GM04504 (cell line): ENCODE results near the gene MAP3K2.

Experiments
- DNase-seq: peaks from one replicate; pipeline ENCODE4 v3.0.0-alpha.2; 2012; ENCODE audit warnings: low read depth

Gene MAP3K2

DNA sequence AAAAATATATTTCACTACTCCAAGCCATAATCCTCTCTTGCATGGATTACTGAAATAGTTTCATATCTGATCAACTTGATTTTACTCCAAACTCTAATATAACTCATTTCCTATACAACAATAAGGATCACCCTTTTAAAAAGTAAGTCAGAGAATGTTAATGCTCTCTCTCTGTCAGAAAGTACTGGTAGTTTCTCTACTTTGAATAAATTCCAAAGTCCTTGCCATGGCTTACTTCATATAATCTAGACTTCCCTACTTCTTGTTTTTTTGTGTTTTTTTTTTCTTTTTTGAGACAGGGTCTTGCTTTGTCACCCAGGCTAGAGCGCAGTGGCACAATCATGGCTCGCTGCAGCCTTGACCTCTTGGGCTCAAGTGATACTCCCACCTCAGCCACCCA, 36.2 kb downstream of the MAP3K2 start:
- no peak for DNase-seq

- no peak for DNase-seq
Observed at GRCh38 chr2:127348426-127349000, 39.3 kb downstream of the MAP3K2 start.

DNA sequence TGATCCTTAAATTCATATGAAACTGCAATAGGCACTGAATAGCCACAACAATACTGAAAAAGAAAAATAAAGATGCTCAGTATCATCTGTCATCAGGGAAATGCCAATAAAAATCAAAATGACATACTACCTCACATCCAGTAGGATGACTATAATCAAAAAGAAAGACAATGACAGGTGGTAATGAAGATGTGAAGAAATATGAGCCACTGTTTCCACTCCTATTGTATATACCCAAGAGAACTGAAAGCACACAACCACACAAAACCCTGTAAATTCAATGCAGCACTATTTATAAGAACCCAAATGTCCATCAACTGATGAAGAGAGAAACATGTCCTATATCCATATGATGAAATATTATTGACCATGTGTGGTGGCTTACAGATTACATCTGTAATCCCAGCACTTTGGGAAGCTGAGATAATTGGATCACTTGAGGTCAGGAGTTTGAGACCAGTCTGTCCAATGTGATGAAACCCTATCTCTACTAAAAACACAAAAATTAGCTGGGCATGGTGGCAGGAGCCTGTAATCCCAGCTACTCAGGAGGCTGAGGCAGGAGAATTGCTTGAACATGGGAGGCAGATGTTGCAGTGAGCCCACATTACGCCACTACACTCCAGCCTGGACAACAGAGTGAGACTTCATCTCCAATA, 39.9 kb downstream of the MAP3K2 start:
- DNase-seq: no peak

GRCh38 chr2:127347015-127347414, 40.8 kb downstream of the MAP3K2 start:
- no peak for DNase-seq

DNA sequence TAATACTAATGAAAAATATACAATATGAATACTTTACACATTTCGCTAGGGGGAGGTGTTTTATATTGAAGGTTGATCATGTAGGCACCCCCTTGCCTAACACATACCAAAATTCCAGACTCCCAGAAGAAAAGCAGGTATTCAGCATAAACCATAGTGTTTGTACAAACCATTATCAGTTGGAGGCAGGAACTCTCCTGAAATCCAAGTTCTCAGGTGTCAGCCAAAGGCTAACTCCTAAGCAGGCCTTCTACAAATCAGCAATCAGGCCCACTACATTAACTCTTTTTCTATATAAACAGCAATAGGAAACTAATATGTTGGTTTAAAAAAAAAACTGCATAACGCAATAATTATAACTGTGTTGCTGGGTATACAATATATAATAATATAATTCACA, 44.5 kb downstream of the MAP3K2 start:
- DNase-seq: no peak

DNA sequence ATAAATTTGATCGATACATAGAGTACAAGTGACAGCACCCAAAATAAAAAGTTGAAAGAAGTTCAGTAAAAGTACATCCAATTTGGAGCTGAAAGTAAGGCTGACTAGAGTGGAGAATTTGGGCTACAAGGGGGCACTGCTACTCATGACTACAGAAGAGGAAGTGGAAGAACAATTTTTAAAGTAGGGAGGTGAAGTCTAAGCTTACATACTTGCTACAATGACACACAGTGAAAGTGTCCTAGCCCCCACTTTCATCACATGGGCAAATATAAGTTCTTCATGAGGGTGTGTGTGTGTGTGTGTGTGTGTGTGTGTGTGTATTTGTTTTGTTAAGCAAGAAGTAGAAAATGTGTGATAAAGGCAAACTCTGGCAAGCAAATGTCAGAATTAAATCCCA, 45.7 kb downstream of the MAP3K2 start:
- DNase-seq: no peak

- no peak for DNase-seq
Observed at GRCh38 chr2:127332335-127332734, 55.4 kb downstream of the MAP3K2 start.

DNA sequence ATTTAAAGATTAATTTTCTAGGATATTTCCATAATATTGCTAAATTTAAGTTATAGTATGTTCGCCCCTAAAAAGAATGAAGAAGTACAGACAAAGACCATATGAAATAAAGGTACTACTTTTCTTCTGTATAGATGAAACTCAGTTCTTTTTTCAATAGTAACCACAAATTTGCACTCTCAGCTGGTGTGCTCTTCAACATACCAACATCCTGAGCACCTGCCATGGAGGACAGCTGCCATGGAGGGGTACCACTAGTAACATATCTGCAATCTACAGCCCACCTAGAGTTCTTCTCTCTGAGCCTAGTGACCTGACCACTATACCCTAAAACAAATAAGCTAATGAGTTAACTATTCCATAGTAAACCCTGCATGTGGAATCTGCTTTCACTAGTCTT, 57.0 kb downstream of the MAP3K2 start:
- no peak for DNase-seq

DNA sequence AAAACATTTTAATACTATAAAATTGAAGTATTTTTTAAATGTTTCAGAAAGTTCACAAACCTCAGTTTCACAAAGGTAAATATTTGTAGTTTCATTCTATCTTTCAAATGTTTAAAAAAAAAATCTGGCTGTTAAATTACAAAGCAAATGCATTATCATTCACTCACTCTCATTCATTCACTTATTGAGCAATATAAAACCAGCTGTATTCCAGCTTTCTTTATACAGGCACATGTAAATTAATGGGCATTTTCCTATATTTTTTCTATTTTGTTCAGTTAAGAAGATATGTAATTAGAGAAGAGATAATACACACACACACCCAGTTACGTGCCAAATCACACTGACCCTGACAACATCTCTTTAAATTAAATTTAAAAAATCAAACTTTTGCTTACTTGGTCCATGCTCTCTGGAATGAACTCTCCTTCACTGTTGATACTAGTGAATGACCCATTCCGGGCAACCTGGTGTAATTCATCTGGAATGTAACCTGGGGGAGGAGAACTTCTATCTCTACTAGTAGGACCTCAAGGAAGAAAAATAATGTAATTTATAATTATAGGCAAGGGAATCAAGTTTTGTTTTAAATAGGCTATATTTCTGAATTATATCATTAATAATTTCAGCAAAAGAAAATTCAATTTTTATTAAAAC, 61.4 kb downstream of the MAP3K2 start:
- no peak for DNase-seq

DNA sequence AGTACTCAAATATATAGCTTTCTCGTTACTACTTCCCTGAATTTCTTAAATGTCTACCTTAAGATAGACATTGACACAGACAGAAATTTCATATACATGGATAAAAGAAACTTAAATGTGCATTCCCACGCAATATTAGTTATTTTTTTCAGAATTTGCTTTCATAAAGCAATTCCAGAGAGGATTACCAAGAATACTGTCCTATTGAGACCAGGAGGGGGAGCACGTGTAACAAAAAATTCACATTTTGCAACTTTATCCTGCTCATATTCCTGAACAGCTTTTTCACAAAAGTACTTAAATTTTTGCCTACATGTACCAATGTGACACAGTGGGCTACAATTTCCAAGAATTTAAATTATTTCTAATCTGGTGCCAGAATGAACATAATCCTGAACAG, 63.1 kb downstream of the MAP3K2 start:
- peak; percentile 18 for DNase-seq

DNA sequence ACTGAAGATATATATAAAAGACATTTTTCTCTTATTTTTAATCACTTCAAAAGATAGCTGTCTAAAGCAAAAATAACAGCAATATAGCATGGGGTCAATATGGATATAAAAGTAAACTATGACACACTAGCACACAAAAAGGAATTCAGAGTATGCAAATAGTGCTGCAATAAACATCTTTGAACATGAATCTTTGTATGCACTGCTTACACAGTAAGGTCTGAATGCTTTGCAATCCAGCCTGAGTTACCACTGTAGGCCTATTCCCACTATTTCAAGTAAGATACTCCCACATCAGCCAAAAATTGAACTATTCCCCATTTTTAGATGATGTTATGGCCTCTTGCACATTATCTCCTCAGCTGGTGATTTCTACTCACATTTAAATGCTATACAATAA, 66.5 kb downstream of the MAP3K2 start:
- DNase-seq: no peak

DNA sequence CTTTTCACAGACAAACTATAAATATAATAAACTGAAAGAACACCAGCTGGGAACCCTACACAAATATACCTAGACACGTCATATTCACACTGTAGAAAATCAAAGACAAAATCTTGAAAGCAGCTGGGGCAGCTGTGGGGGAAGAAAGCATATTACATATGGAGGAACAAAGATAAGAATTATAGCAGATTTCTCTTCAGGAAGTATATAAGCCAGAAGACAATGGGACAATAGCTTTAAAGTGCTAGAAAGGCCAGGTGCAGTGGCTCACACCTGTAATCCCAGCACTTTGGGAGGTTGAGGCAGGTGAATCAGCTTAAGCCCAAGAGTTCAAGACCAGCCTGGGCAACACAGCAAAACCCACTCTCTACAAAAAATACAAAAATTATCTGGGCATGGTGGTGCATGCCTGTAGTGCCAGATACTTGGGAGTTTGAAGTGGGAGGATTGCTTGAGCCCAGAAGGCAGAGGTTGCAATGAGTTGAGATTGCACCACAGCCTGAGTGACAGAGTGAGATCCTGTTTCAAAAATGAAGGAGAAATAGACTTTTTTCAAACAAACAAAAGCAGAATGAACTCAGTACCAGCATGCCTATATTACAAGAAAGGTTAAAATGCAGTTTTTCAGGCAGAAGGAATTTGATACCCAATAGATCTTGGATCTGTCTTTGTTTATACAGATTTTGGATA, 67.0 kb downstream of the MAP3K2 start:
- no peak for DNase-seq

- no peak for DNase-seq
Observed at GRCh38 chr2:127320067-127320466, 67.7 kb downstream of the MAP3K2 start.

DNA sequence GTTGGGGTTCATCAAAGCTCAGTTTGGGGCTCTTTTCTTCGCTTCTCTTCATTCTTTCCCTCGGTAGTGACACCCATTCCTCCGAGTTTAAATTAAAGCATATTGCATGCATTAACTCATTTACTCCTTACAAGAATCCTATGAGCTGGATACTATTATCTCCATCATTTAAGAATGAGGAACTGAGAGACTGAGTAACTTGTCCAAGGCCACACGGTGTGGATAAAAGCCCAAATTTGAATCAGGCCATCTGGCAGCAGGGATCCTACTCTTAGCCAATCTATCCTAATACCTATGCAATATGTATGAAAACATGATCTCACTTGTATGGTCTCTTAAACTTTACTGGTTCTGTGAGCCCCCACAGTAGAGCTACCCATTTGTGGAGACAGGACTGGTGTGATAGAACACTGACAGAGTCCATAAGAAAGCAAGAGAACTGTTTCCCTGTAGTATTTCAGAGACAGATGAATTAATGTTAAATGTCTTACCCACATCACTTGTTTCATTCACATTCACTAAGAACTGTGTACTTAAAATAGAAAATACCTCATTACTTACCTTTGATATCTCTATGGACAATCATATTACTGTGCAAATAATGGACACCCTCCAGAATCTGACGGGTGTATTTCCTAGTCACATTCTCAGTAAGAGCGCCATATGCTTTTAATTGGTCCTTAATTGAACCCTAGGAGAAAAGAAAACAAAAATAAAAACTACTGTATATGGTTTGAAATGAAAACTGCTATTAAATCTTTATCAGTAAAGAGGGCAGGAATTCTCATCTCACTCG, 73.4 kb downstream of the MAP3K2 start:
- DNase-seq: no peak

- DNase-seq: no peak
Observed at GRCh38 chr2:127313406-127313805, 74.4 kb downstream of the MAP3K2 start.

GRCh38 chr2:127310980-127311379, 76.8 kb downstream of the MAP3K2 start:
- no peak for DNase-seq

DNA sequence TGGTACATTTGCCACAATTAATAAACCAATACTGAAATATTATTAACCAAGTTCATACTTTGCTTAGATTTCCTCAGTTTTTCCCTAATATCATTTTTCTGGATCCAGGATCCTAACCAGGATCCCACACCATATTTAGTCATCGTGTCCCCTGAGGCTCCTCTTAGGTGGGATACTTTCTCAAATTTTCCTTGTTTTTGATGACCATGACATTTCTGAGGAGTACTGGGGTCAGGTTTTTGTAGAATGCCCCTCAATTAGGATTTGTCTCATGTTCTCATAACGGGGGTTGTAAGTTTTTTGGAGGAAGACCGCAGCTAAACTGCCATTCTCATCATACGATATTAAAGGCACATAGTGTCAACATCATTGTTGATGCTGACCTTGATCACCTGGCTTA, 78.3 kb downstream of the MAP3K2 start:
- DNase-seq: no peak

GRCh38 chr2:127308586-127309138, 79.1 kb downstream of the MAP3K2 start:
- DNase-seq: no peak

- DNase-seq: peak; percentile 20
Observed at GRCh38 chr2:127305990-127306585, 81.7 kb downstream of the MAP3K2 start.

DNA sequence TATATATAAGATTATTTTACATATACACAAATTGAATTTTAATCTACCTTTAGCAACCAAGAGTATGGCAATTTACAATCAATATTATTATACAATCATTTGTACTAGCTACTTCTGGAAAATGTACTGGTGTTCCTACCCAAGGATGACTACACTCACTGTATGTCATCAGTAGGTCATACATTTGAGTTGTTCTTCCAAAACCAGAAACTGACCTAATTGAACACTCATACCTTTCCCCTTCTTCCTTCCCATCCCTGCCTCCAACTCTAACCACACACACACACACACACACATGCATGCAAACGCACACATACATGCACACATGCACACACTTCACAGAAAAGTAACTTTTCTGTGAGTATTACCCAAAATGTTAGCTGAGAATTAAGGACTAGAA, 85.6 kb downstream of the MAP3K2 start:
- no peak for DNase-seq

DNA sequence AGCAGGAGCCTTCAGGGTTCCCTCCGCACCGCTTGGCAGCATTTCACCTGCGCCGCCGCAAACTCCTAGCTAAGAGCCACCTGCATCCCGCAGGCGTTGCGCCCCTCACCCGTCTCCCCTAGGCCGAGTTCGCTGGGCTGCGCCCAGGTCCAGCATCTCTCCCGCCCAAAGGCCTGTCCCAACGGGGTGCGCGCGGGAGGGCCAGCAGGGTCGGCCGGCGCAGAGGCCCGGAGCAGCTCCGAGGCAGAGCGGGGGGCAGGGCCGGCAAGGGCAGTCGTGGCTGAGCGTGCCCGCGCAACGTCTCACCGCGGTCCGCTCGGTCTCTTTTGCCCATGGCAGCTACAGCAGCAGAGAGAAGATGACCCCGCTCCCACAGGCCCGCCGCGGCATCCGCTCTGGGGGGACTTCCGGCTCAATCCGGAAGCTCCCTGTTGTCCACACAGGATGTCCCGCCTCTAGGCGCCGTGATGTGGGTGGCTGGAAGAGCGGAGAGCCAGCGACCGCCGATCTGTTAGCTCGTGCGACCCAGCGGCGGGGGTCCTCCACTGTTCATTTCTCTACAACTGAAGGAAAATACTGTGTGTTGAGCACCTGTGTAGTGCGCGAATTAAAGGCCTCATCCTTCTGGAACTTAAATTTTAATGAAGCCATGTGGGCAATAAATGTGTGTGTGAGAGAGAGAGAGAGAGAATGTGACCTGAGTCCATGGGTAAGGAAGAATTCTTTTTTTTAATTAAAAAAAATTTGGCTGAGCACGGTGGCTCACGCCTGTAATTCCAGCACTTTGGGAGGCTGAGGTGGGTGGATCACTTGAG, 93.8 kb downstream of the MAP3K2 start, which contains the start of gene ERCC3:
Gene ERCC3, minus strand, starts transcription at position 397 of the 815 bp plus-strand sequence. Its CDS starts 63 bp downstream, at position 334.
- DNase-seq: peak; percentile 47
